ENCODE measurements around the gene ANKRD30A.
A peak's percentile ranks its signal among the peaks of the same experiment; 100 is the strongest.
"Not testable (repeated sequence)": the region's sequence is repeated elsewhere in the genome, so short reads cannot be mapped to it uniquely, and the experiment has no call there.

The ANKRD30A gene, protein sequence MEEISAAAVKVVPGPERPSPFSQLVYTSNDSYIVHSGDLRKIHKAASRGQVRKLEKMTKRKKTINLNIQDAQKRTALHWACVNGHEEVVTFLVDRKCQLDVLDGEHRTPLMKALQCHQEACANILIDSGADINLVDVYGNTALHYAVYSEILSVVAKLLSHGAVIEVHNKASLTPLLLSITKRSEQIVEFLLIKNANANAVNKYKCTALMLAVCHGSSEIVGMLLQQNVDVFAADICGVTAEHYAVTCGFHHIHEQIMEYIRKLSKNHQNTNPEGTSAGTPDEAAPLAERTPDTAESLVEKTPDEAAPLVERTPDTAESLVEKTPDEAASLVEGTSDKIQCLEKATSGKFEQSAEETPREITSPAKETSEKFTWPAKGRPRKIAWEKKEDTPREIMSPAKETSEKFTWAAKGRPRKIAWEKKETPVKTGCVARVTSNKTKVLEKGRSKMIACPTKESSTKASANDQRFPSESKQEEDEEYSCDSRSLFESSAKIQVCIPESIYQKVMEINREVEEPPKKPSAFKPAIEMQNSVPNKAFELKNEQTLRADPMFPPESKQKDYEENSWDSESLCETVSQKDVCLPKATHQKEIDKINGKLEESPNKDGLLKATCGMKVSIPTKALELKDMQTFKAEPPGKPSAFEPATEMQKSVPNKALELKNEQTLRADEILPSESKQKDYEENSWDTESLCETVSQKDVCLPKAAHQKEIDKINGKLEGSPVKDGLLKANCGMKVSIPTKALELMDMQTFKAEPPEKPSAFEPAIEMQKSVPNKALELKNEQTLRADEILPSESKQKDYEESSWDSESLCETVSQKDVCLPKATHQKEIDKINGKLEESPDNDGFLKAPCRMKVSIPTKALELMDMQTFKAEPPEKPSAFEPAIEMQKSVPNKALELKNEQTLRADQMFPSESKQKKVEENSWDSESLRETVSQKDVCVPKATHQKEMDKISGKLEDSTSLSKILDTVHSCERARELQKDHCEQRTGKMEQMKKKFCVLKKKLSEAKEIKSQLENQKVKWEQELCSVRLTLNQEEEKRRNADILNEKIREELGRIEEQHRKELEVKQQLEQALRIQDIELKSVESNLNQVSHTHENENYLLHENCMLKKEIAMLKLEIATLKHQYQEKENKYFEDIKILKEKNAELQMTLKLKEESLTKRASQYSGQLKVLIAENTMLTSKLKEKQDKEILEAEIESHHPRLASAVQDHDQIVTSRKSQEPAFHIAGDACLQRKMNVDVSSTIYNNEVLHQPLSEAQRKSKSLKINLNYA (N-terminal part only)

DNA sequence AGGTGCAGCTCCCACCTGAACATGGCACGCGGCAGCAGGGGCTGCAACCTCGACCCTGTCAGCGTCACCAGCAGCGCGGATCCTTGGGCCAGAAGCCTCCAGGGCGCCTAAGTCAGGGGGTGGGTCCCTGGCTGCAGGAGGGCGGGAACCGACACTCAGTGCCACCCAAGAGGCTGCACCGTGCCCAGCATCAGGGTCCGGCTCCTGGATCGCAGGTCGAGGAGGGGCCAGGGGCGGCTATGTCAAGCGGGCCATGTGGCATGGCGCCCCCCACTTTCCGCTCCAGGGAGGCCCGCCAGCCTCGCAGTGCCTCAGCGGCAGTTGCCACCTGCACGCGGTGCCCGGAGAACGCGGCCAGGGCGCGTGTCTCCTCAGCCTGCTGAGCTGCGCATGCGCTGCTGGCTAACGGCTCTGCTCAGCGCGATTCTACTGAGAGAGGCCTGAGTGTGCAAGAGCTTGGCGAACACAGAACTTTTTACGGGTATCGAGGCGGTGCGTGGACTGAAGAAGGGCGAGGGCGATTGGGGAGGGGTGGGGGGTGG lies at the start of gene ANKRD30A:
ANKRD30A (plus strand) TSS at position 408 of the 542 bp plus-strand sequence. CDS start 190 bp downstream, outside the sequence.
- TF ChIP-seq, protein P1, sequence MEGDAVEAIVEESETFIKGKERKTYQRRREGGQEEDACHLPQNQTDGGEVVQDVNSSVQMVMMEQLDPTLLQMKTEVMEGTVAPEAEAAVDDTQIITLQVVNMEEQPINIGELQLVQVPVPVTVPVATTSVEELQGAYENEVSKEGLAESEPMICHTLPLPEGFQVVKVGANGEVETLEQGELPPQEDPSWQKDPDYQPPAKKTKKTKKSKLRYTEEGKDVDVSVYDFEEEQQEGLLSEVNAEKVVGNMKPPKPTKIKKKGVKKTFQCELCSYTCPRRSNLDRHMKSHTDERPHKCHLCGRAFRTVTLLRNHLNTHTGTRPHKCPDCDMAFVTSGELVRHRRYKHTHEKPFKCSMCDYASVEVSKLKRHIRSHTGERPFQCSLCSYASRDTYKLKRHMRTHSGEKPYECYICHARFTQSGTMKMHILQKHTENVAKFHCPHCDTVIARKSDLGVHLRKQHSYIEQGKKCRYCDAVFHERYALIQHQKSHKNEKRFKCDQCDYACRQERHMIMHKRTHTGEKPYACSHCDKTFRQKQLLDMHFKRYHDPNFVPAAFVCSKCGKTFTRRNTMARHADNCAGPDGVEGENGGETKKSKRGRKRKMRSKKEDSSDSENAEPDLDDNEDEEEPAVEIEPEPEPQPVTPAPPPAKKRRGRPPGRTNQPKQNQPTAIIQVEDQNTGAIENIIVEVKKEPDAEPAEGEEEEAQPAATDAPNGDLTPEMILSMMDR (IDR thresholded peaks at IDR 0.05) = no peak
- no peak for TF ChIP-seq ZFX (IDR thresholded peaks at IDR 0.05; ENCODE audit: borderline replicate concordance)

DNA sequence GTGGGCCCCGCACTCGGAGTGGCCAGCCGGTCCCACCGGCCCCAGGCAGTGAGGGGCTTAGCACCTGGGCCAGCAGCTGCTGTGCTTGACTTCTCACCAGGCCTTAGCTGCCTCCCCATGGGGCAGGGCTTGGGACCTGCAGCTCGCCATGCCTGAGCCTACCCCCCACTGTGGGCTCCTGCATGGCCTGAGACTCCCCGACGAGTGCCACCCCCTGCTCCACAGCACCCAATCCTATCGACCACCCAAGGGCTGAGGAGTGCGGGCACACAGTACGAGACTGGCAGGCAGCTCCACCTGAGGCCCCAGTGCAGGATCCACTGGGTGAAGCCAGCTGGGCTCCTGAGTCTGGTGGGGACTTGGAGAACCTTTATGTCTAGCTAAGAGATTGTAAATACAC lies 49.3 kb upstream of the ANKRD30A start:
- not testable (repeated sequence) for H3K27ac ChIP-seq

More for the DNA sequence above, at the start of gene ANKRD30A:
- no peak within 1 kb of the TSS for H3K27ac ChIP-seq

DNA sequence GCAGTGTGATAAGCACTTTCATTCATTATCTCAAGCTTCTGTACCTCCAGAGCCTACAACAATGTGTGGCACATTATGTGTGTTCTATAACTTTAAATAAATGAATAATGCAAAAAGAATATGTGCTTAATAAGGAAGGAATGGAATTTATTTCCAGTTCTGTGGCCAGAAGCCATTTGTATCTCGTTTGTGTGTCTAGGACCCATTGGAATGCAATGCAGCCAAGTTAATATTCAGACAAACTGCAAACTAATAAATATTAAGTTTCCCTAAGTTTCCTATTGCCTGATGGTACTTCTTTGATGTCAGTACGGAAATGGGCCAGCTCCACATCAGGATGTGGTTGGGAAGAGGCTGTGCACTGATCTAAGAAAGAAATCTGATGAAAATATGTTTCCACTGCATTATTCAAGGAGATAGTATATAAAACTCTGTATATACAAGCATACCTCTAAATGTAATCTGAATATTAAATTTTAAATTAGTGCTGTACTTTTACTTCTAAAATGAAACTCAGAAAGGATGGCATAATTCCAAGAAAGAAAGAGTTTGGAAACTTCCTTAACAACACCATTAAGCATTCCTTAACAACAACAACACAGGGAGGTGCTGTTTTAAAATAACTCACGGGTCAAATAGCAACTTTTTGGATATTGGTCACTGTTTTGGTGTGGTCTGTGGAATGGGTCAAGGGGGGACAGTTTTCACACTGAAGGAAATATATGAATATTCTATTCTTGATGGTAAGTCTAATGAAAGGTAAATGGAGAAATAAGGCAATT lies 29.4 kb upstream of the ANKRD30A start:
- TF ChIP-seq, protein P1 (IDR thresholded peaks at IDR 0.05) = no peak
- no peak for TF ChIP-seq ZFX (IDR thresholded peaks at IDR 0.05; ENCODE audit: borderline replicate concordance)
- H3K27ac ChIP-seq = no peak overlapping the region

DNA sequence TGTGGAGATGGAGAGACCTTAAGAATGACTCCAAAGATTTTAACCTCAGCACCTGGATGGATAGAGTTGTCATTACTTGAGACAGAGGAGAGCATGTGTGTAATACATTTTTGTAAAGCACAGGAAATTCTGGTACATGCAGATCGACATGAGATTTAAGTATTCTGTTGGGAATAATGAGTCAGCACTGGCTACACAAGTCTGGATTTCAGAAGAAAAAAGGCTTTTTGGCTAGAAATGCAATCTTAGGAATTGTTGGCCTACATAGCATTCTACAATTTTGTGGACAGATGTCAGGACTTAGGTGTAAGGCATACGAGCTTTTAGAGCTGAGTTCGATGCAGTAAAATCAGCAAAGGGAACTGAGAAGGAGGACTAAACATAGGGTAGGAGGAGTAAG lies 24.1 kb upstream of the ANKRD30A start:
- H3K27ac ChIP-seq = 0 out of 2 replicates have a peak overlapping the region, but pooled peaks have one; percentile 12
- TF ChIP-seq, protein P1 (IDR thresholded peaks at IDR 0.05) = no peak
- TF ChIP-seq ZFX (IDR thresholded peaks at IDR 0.05; ENCODE audit: borderline replicate concordance) = no peak

DNA sequence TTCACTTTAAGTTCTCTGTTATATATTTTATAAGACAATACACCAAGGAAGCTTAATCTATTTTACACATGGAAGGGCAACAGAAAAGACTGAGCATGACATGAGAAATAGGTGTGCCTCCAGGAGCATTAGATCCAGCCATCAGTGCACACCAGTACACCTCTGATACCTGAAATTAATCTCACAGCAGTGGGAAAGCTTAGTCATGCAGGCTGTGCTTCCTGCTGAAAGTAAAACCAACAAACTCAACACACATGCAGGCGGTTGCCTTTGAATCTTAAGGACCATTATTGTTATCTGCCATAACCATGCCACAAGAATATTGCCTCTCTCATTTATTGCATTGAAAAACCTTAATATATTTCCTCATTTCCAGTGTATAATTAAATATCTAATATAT lies 16.4 kb upstream of the ANKRD30A start:
- no peak overlapping the region for H3K27ac ChIP-seq
- TF ChIP-seq, protein P1 (IDR thresholded peaks at IDR 0.05) = no peak
- TF ChIP-seq ZFX (IDR thresholded peaks at IDR 0.05; ENCODE audit: borderline replicate concordance) = no peak

DNA sequence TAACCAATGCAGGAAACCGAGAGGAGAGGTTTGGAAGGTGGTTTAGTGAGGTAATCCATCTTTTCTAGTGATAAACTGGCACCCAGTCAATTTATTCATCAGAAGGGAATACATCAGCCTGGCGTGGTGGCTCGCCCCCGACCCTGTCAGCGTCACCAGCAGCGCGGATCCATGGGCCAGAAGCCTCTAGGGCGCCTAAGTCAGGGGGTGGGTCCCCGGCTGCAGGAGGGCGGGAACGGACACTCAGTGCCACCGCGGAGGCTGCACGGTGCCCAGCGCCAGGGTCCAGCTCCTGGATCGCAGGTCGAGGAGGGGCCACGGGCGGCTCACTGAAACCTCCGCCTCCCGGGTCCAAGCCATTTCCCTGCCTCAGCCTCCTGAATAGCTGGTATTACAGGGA lies 866 bp upstream of the ANKRD30A start:
- H3K27ac ChIP-seq = no peak overlapping the region
- no peak for TF ChIP-seq ZFX (IDR thresholded peaks at IDR 0.05; ENCODE audit: borderline replicate concordance)
- TF ChIP-seq, protein P1 (IDR thresholded peaks at IDR 0.05) = no peak
